HepG2 (cell line): ENCODE data around the gene PCGF2. TPM values are rescaled to one million over a fixed set of nuclear protein-coding genes. Genes with fewer than 3 reads are reported as not detected.

Source experiments
- CEBPB ChIP-seq: IDR thresholded peaks from 2 replicates; pipeline ENCODE4 v1.6.1; 2011; ENCODE audit warnings: low read depth, low read length, improper control_type of control experiment, borderline replicate concordance
- GATAD1 ChIP-seq: IDR thresholded peaks from 2 replicates; pipeline ENCODE4 v1.6.1; 2016; ENCODE audit warnings: missing genetic modification reagents, missing compliant biosample characterization
- KDM6A ChIP-seq: IDR thresholded peaks from 2 replicates; pipeline ENCODE4 v1.6.1; 2016; ENCODE audit warnings: low read depth
- KLF11 ChIP-seq: IDR thresholded peaks from 2 replicates; pipeline ENCODE4 v1.6.1; 2016; ENCODE audit warnings: missing compliant biosample characterization
- MAFF ChIP-seq: IDR thresholded peaks from 2 replicates; pipeline ENCODE4 v1.6.1; 2011; ENCODE audit warnings: low read depth, low read length, improper control_type of control experiment
- MED1 ChIP-seq: sonication (generic); formaldehyde crosslinking; IDR thresholded peaks from 2 replicates; pipeline ENCODE4 v1.4.0; 2020; ENCODE audit warnings: missing genetic modification reagents
- MTERF4 ChIP-seq: sonication (generic); formaldehyde crosslinking; IDR thresholded peaks from 2 replicates; pipeline ENCODE4 v1.8.0; 2023; ENCODE audit warnings: mild to moderate bottlenecking, missing genetic modification reagents
- RARG ChIP-seq: sonication (generic); formaldehyde crosslinking; IDR thresholded peaks from 2 replicates; pipeline ENCODE4 v1.4.0; 2020; ENCODE audit warnings: low read depth, mild to moderate bottlenecking, missing genetic modification reagents
- RBAK ChIP-seq: sonication (generic); formaldehyde crosslinking; IDR thresholded peaks from 2 replicates; pipeline ENCODE4 v1.5.1; 2020; ENCODE audit warnings: mild to moderate bottlenecking, missing genetic modification reagents
- RORA ChIP-seq: sonication (generic); formaldehyde crosslinking; IDR thresholded peaks from 2 replicates; pipeline ENCODE4 v1.5.0; 2020; ENCODE audit warnings: mild to moderate bottlenecking, missing genetic modification reagents, moderate library complexity
- ZBTB33 ChIP-seq: sonication (generic); formaldehyde crosslinking; IDR thresholded peaks from 2 replicates; pipeline ENCODE4 v1.4.0; 2020; ENCODE audit warnings: missing genetic modification reagents
- ZBTB39 ChIP-seq: sonication (generic); formaldehyde crosslinking; IDR thresholded peaks from 2 replicates; pipeline ENCODE4 v1.5.0; 2020; ENCODE audit warnings: missing genetic modification reagents
- ZBTB4 ChIP-seq: sonication (generic); formaldehyde crosslinking; IDR thresholded peaks from 2 replicates; pipeline ENCODE4 v1.4.0; 2020; ENCODE audit warnings: missing genetic modification reagents, mild to moderate bottlenecking, borderline replicate concordance
- ZFP36L1 ChIP-seq: sonication (generic); formaldehyde crosslinking; IDR thresholded peaks from 2 replicates; pipeline ENCODE4 v1.8.0; 2022; ENCODE audit warnings: mild to moderate bottlenecking, missing genetic modification reagents, moderate library complexity
- ZMAT3 ChIP-seq: sonication (generic); formaldehyde crosslinking; conservative IDR thresholded peaks from 2 replicates; pipeline ENCODE4 v1.7.0; 2021; ENCODE audit warnings: missing genetic modification reagents
- ZNF136 ChIP-seq: sonication (generic); formaldehyde crosslinking; IDR thresholded peaks from 2 replicates; pipeline ENCODE4 v1.8.1; 2022; ENCODE audit warnings: low read depth, mild to moderate bottlenecking, moderate library complexity, missing genetic modification reagents
- ZNF737 ChIP-seq: sonication (generic); formaldehyde crosslinking; IDR thresholded peaks from 2 replicates; pipeline ENCODE4 v1.5.0; 2020; ENCODE audit warnings: missing genetic modification reagents, mild to moderate bottlenecking, borderline replicate concordance
- ZNF841 ChIP-seq: sonication (generic); formaldehyde crosslinking; IDR thresholded peaks from 2 replicates; pipeline ENCODE4 v1.8.1; 2023; ENCODE audit warnings: missing genetic modification reagents, borderline replicate concordance
- ZSCAN22 ChIP-seq: sonication (generic); formaldehyde crosslinking; IDR thresholded peaks from 2 replicates; pipeline ENCODE4 v1.4.0; 2020; ENCODE audit warnings: mild to moderate bottlenecking, missing genetic modification reagents
- polyA plus RNA-seq, 8 experiments: library from polyadenylated mRNA; depleted of rRNA in 3 of 8; stranded (reverse) in 7 of 8; unstranded in 1 of 8; fragments of >200 nt; fragmentation: Illumina TruSeq in 4 of 8; extraction: Trizol in 4 of 8; gene quantifications; 2 replicates each; pipeline versions ENCODE4 v1.2.1 to v1.2.3, GENCODE V29; 2011 to 2016; ENCODE audit warnings: low read depth in 4 of 8, missing spikeins in 1 of 8, mixed read lengths in 1 of 8; ENCODE audit not compliant: insufficient read depth in 1 of 8
- total RNA-seq, 5 experiments: library from RNA; depleted of rRNA; stranded (reverse); fragments of >200 nt; fragmentation: Illumina TruSeq; extraction: Trizol; gene quantifications; 2 replicates each; pipeline ENCODE4 v1.2.3, GENCODE V29; 2016; ENCODE audit warnings: low read depth in 1 of 5
- TF ChIP-seq, protein P1 (sequence below): sonication (generic); formaldehyde crosslinking; IDR thresholded peaks from 2 replicates; pipeline ENCODE4 v1.5.1; 2020; ENCODE audit warnings: mild to moderate bottlenecking, moderate library complexity, missing genetic modification reagents

Gene PCGF2
- total and polyA plus RNA-seq, 2 of the 13 experiments (the other 11 are each of a cell fraction or from before 2014, with no cell fraction given) = 11.6 to 29.4 TPM

- TF ChIP-seq ZBTB39 (CRISPR knock-in tag) (no peak), ZSCAN22 (no peak), MAFF (no peak), RORA (CRISPR knock-in tag) (no peak; the same call in 1 of the 2 replicates), RARG (CRISPR knock-in tag) (no peak; the same call in 1 of the 2 replicates), KDM6A (CRISPR knock-in tag) (no peak), ZBTB4 (CRISPR knock-in tag) (no peak), ZNF136 (CRISPR knock-in tag) (no peak), MED1 (CRISPR knock-in tag) (peak; percentile 92), RBAK (CRISPR knock-in tag) (no peak), MTERF4 (0 out of 2 replicates have a peak, but pooled peaks have one; percentile 15), ZNF841 (CRISPR knock-in tag) (peak; percentile 74), CEBPB (no peak), ZBTB33 (CRISPR knock-in tag) (no peak), ZFP36L1 (peak; percentile 10; the same call in 1 of the 2 replicates), ZMAT3 (CRISPR knock-in tag) (peak; percentile 64), ZNF737 (CRISPR knock-in tag) (no peak), GATAD1 (peak; percentile 78), KLF11 (no peak; the same call in 1 of the 2 replicates)
- TF ChIP-seq, protein P1, sequence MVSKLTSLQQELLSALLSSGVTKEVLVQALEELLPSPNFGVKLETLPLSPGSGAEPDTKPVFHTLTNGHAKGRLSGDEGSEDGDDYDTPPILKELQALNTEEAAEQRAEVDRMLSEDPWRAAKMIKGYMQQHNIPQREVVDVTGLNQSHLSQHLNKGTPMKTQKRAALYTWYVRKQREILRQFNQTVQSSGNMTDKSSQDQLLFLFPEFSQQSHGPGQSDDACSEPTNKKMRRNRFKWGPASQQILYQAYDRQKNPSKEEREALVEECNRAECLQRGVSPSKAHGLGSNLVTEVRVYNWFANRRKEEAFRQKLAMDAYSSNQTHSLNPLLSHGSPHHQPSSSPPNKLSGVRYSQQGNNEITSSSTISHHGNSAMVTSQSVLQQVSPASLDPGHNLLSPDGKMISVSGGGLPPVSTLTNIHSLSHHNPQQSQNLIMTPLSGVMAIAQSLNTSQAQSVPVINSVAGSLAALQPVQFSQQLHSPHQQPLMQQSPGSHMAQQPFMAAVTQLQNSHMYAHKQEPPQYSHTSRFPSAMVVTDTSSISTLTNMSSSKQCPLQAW = peak; percentile 87
Observed at GRCh38 chr17:38702166-38702915, 45.8 kb downstream of the PCGF2 start (continued).
